Neural crest cell (in vitro differentiated cells): ENCODE results near the gene GDPGP1. TPM values are rescaled to one million over a fixed set of nuclear protein-coding genes. Genes with fewer than 3 reads are reported as not detected.
"Not testable (repeated sequence)": the region's sequence is repeated elsewhere in the genome, so short reads cannot be mapped to it uniquely, and the experiment has no call there.

Source experiments
- DNase-seq: peaks from one replicate; pipeline ENCODE4 v3.0.0; 2021; ENCODE audit warnings: low read depth, mixed read lengths, low spot score
- H3K27ac Mint-ChIP-seq: one replicate; pipeline ENCODE4 v1.8.0; 2021; ENCODE audit warnings: mild to moderate bottlenecking, mixed read lengths; ENCODE audit not compliant: unreplicated experiment
- H3K27me3 Mint-ChIP-seq: 2 replicates; pipeline ENCODE4 v1.8.0; 2021; ENCODE audit warnings: low read depth, mild to moderate bottlenecking, mixed read lengths
- H3K36me3 Mint-ChIP-seq: 2 replicates; pipeline ENCODE4 v1.8.0; 2021; ENCODE audit warnings: low read depth, mild to moderate bottlenecking, mixed read lengths
- H3K4me1 Mint-ChIP-seq: 2 replicates; pipeline ENCODE4 v1.8.0; 2021; ENCODE audit warnings: mixed read lengths
- H3K4me3 Mint-ChIP-seq: one replicate; pipeline ENCODE4 v1.8.0; 2021; ENCODE audit warnings: mild to moderate bottlenecking, mixed read lengths
- H3K9me3 Mint-ChIP-seq: 2 replicates; pipeline ENCODE4 v1.8.0; 2021; ENCODE audit warnings: mixed read lengths
- CTCF ChIP-seq: fragments of 200-600 bp; sonication (generic); conservative IDR thresholded peaks from 2 replicates; pipeline ENCODE4 v1.5.0; 2021; ENCODE audit warnings: antibody characterized with exemption, mild to moderate bottlenecking
- long read RNA-seq: library from polyadenylated mRNA; unstranded; transcript quantifications from one replicate; pipeline ENCODE4 v2.0.0, GENCODE V29; 2020
- total RNA-seq: library from RNA; stranded (reverse); gene quantifications from 2 replicates; pipeline ENCODE4 v1.2.1, GENCODE V29; 2021

Gene GDPGP1
- total RNA-seq, result 5.8 and 7.0 TPM in 2 replicates
- long read RNA-seq, partial matches to known transcripts, result 1 of 2 reads
- long read RNA-seq, other reads (novel, unspliced or antisense), result 0 of 2 reads

- Mint-ChIP-seq H3K4me1 (peaks cover 15% of the 10 kb centered on the region), H3K27me3 (no peaks in the 10 kb centered on the region), H3K4me3 (peak within 1 kb of the TSS; percentile 88), H3K9me3 (no peaks in the 10 kb centered on the region), H3K27ac (no peak within 1 kb of the TSS), H3K36me3 (peaks cover 3% of the 10 kb centered on the region)
- no peak for DNase-seq
- TF ChIP-seq CTCF, result no peak
These were observed at the start of gene GDPGP1 for GRCh38 chr15:90234096-90234988. TSS of gene GDPGP1 (plus strand) at chr15:90234209. CDS start at chr15:90240909, 6,700 bp downstream.

GRCh38 chr15:90184786-90185704 is 49.0 kb upstream of the GDPGP1 start:
- Mint-ChIP-seq H3K27ac (no peak overlapping the region), H3K27me3 (peaks cover 7% of the 10 kb centered on the region), H3K4me1 (peaks cover 12% of the 10 kb centered on the region), H3K9me3 (no peaks in the 10 kb centered on the region), H3K36me3 (no peaks in the 10 kb centered on the region), H3K4me3 (peak overlapping the region; percentile 82)
- DNase-seq, result peak; percentile 47
- peak; percentile 26 for TF ChIP-seq CTCF

- H3K9me3 Mint-ChIP-seq, result no peaks in the 10 kb centered on the region
- H3K36me3 Mint-ChIP-seq, result no peaks in the 10 kb centered on the region
- no peak overlapping the region for H3K4me3 Mint-ChIP-seq
- no peak for TF ChIP-seq CTCF
- H3K4me1 Mint-ChIP-seq, result peaks cover 18% of the 10 kb centered on the region
- peak overlapping the region; percentile 30 for H3K27ac Mint-ChIP-seq
- H3K27me3 Mint-ChIP-seq, result no peaks in the 10 kb centered on the region
- no peak for DNase-seq
These were observed 46.6 kb upstream of the GDPGP1 start for GRCh38 chr15:90187257-90187868.

- not testable (repeated sequence) for H3K27ac Mint-ChIP-seq, H3K4me3 Mint-ChIP-seq, DNase-seq, H3K36me3 Mint-ChIP-seq, H3K27me3 Mint-ChIP-seq, H3K9me3 Mint-ChIP-seq
- H3K4me1 Mint-ChIP-seq, result peaks cover 18% of the 10 kb centered on the region
These were observed 45.9 kb upstream of the GDPGP1 start for GRCh38 chr15:90188065-90188464.

- no peak for DNase-seq
- no peak for TF ChIP-seq CTCF
- Mint-ChIP-seq H3K27me3 (no peaks in the 10 kb centered on the region), H3K4me3 (no peak overlapping the region), H3K27ac (no peak overlapping the region), H3K4me1 (peaks cover 18% of the 10 kb centered on the region), H3K36me3 (no peaks in the 10 kb centered on the region), H3K9me3 (no peaks in the 10 kb centered on the region)
These were observed 44.9 kb upstream of the GDPGP1 start for GRCh38 chr15:90188914-90189748.
